GM18520 (cell line): ENCODE results near the gene CDH5.
"Not testable (repeated sequence)": the region's sequence is repeated elsewhere in the genome, so short reads cannot be mapped to it uniquely, and the experiment has no call there.

Experiments
- ATAC-seq: cut with Tn5 transposase; IDR thresholded peaks from one replicate; pipeline ENCODE4 v1.9.1; 2021; ENCODE audit not compliant: unreplicated experiment

The CDH5 gene

DNA sequence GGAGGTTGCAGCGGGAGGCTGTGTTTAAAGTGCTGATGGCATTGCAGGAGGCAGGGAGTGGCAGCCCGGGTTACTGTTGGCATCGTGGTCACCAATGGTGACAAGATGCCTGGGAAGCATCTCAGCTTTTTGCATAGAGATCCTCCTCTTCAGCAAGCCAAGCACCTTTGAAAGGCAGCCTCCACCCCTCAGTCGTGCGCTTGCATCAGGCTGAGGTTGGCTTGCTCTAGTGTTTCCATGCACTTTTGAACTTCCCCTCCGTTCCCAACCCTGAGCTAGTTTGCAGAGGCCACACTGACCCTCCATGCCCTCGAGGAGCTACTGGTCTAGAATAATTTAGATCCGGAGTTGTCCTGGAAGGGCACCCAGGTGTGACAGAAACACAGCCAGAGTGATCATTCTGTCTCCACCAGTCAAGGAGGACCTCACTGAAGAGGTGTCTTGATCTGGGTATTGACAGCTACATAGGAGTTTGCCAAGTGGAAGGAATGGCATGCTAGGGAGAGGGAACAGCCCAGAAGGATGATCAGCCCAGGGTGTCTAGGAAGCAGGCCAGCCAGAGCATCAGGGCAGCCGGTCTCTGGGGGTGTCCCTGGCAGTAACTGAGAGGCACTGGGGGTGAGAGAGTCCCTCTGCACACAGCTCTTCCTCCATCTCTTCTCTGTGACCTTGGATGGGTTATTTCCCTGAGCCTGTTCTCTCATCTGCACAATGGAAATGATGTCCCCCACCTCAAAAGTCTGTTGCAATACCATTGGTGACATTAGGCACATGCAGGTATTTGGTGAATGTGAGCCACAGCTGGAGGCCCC is 68.3 kb downstream of the CDH5 start:
- ATAC-seq = no peak

- no peak for ATAC-seq
These were observed 69.4 kb downstream of the CDH5 start for GRCh38 chr16:66435896-66436295.

GRCh38 chr16:66437391-66437945 is 71.0 kb downstream of the CDH5 start:
- ATAC-seq = no peak

DNA sequence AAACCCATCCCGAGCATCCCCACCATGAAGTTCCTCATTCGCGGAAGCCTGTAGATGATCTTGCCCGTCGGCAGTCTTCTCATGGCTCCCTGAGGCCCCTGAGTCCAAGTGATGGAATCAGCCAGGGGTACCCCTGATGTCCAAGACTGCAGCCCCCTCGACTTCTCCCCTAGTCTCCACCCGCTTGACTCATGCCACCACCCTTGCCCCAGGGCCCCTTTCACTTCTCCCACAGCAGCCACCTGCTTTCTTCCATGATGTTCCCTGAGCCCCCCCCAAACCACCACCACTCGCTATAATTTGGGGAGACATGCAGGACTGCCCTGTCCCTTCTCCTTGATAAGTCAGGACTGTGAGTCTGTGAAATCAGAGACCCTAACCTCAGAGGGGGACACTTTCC is 72.0 kb downstream of the CDH5 start:
- ATAC-seq = no peak

DNA sequence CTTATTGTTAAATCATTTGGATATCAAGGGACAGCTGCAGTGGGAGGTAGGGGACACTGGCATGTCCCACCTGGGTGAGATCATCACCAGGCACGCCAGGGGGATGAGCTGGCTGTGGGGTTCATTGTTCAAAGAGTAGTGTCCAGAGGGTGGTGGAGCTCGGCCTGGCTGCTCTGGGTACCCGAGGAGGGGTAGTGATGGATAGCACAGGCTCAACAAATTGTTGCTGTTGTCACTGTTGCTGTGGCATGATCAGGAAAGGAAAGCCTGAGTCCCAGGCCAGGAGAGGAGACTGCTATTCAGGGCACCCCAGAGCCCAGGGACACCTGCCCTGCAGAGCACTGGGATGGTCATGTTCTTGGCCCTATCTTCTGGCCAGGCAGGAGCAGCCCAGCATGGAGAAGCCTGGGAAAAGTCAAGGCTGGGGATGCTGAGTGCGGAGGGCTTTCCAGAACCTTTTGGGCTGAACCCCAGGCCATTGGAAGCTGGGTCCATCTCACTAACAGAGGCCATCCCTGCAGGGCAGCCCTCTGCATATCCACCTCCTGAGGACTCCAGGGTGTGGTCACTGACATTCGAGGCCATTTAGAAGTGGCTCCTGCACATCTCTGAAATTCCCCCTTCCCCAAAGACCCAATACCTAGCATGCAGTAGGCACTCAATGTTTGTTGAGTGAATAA is 72.7 kb downstream of the CDH5 start:
- ATAC-seq = no peak

GRCh38 chr16:66440271-66440802 is 73.8 kb downstream of the CDH5 start:
- ATAC-seq = no peak

DNA sequence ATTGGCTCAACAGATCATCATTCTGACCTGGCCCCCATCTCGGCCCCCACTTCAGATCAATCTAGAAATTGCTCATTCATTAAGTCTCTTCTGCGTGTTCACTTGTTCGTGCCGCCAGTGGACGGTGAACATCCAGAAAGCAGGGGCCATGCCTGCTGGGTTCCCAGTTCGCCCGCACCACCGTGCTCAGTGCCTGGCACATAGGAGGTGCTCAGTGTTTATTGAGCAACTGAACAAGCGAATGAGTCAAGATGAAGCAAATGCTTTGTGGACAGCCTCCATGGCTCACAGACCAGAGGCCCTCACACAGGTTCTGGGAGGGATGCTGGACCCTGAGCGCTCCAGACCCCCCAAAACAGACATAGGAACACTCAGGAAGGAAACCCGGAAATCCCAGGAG is 74.5 kb downstream of the CDH5 start:
- no peak for ATAC-seq

GRCh38 chr16:66441586-66442375 is 75.3 kb downstream of the CDH5 start:
- no peak for ATAC-seq

- ATAC-seq = no peak
These were observed 76.2 kb downstream of the CDH5 start for GRCh38 chr16:66442502-66443268.

- ATAC-seq = no peak
These were observed 76.8 kb downstream of the CDH5 start for GRCh38 chr16:66443269-66443652.

GRCh38 chr16:66444049-66444481 is 77.6 kb downstream of the CDH5 start:
- ATAC-seq = no peak

DNA sequence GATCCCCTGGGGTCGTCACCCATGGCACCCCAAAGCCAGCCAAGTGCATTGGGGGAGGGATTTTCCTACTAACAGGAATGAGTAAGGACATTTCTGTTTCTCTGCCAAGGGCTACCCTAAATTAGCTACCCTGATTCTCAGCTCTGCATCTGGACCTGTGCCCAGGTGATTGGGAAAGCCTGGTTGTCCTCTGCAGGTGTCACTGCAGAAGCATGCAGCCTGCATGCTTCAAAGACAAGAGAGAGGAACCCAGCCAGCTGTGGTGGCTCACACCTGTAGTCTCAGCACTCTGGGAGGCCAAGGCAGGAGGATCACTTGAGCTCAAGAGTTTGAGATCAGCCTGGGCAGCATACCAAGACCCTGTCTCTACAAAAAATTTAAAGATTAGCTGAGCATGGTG is 80.2 kb downstream of the CDH5 start:
- no peak for ATAC-seq

GRCh38 chr16:66447491-66447890 is 81.0 kb downstream of the CDH5 start:
- no peak for ATAC-seq

- no peak for ATAC-seq
These were observed 85.1 kb downstream of the CDH5 start for GRCh38 chr16:66451548-66451947.

DNA sequence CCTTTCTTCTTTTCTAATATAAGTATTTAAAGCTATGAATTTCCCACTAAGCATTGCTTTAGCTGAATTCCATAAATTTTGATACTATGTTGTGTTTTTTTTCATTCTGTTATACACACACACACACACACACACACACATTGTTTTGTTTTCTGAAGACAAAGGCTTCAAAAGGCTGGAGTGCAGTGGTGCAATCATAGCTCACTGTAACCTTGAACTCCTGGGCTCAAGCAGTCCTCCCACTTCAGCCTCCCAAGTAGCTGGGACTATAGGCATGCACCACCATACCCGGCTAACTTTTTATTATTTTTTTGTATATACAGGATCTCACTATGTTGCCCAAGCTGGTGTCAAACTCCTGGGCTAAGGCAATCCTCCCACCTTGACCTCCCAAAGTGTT is 86.7 kb downstream of the CDH5 start:
- ATAC-seq = not testable (repeated sequence)
